ENCODE measurements around the gene RBCK1. TPM values are rescaled to one million over a fixed set of nuclear protein-coding genes. Genes with fewer than 3 reads are reported as not detected.

Gene RBCK1
- total RNA-seq, 1 donor from 2014 or later, result 55.2 TPM

- no peak for ATAC-seq
These were observed 8.9 kb upstream of the RBCK1 start for GRCh38 chr20:399182-399707.

- no peak for ATAC-seq
These were observed 8.0 kb upstream of the RBCK1 start for GRCh38 chr20:400128-400453.

- ATAC-seq, result peak; percentile 40
These were observed 7.4 kb upstream of the RBCK1 start for GRCh38 chr20:400454-401275.

- peak; percentile 75 for ATAC-seq
These were observed 6.2 kb upstream of the RBCK1 start for GRCh38 chr20:401682-402495.

GRCh38 chr20:402496-402885 lies 5.6 kb upstream of the RBCK1 start:
- no peak for ATAC-seq

- ATAC-seq, result no peak
These were observed 5.1 kb upstream of the RBCK1 start for GRCh38 chr20:402898-403581.

GRCh38 chr20:403582-403957 lies 4.5 kb upstream of the RBCK1 start:
- no peak for ATAC-seq

GRCh38 chr20:404088-404487 lies 4.0 kb upstream of the RBCK1 start:
- no peak for ATAC-seq

GRCh38 chr20:406200-407132 lies 1.6 kb upstream of the RBCK1 start:
- ATAC-seq, result no peak

- peak; percentile 80 for ATAC-seq
These were observed 756 bp upstream of the RBCK1 start for GRCh38 chr20:407133-407952.

GRCh38 chr20:408843-409696 lies 971 bp downstream of the RBCK1 start:
- ATAC-seq, result peak; percentile 6

- no peak for ATAC-seq
These were observed 1.8 kb downstream of the RBCK1 start for GRCh38 chr20:409697-410559.

GRCh38 chr20:412081-412480 lies 4.0 kb downstream of the RBCK1 start:
- ATAC-seq, result no peak

- ATAC-seq, result no peak
These were observed 6.1 kb downstream of the RBCK1 start for GRCh38 chr20:414161-414560.

- ATAC-seq, result no peak
These were observed 7.8 kb downstream of the RBCK1 start for GRCh38 chr20:415820-416322.

- ATAC-seq, result no peak
These were observed 9.1 kb downstream of the RBCK1 start for GRCh38 chr20:416950-417800.

GRCh38 chr20:417801-418342 lies 9.8 kb downstream of the RBCK1 start:
- no peak for ATAC-seq

Data from esophagus mucosa (tissue), 1 donor.